Skeletal muscle tissue (tissue), 4 donors: Measurements from ENCODE around the gene B4GALT2. TPM values are rescaled to one million over a fixed set of nuclear protein-coding genes. Genes with fewer than 3 reads are reported as not detected.

Source experiments
- H3K27ac ChIP-seq: one replicate; pipeline ENCODE4 v1.7.0; 2013; ENCODE audit warnings: mild to moderate bottlenecking, low read depth, low read length, inconsistent platforms
- H3K27me3 ChIP-seq, 3 donors: one replicate each; pipeline ENCODE4 v1.7.0; 2013; ENCODE audit warnings: low read length in 3 of 3; ENCODE audit not compliant: control insufficient read depth in 3 of 3, insufficient read depth in 3 of 3
- H3K36me3 ChIP-seq, 3 donors: one replicate each; pipeline ENCODE4 v1.7.0; 2013; ENCODE audit warnings: low read length in 3 of 3; ENCODE audit not compliant: control insufficient read depth in 3 of 3, insufficient read depth in 3 of 3
- H3K4me1 ChIP-seq, 3 donors: one replicate each; pipeline ENCODE4 v1.7.0; 2013; ENCODE audit warnings: low read length in 3 of 3, mild to moderate bottlenecking in 3 of 3; ENCODE audit not compliant: control insufficient read depth in 3 of 3, insufficient read depth in 3 of 3
- H3K4me3 ChIP-seq, 3 donors: one replicate each; pipeline ENCODE4 v1.7.0; 2013; ENCODE audit warnings: low read length in 3 of 3
- H3K9ac ChIP-seq, 3 donors: one replicate each; pipeline ENCODE4 v1.7.0; 2013; ENCODE audit warnings: low read length in 3 of 3, mild to moderate bottlenecking in 3 of 3, moderate library complexity in 2 of 3, low read depth in 1 of 3
- H3K9me3 ChIP-seq, 3 donors: one replicate each; pipeline ENCODE4 v1.7.0; 2013; ENCODE audit warnings: low read length in 3 of 3; ENCODE audit not compliant: control insufficient read depth in 3 of 3
- total RNA-seq: library from RNA; depleted of rRNA; stranded (reverse); fragments of >200 nt; gene quantifications from one replicate; pipeline ENCODE4 v1.2.3, GENCODE V29; 2014
- donor health status: Osteomylitis.

The B4GALT2 gene
- total RNA-seq, 1 donor from 2014 or later, result 29.7 TPM

DNA sequence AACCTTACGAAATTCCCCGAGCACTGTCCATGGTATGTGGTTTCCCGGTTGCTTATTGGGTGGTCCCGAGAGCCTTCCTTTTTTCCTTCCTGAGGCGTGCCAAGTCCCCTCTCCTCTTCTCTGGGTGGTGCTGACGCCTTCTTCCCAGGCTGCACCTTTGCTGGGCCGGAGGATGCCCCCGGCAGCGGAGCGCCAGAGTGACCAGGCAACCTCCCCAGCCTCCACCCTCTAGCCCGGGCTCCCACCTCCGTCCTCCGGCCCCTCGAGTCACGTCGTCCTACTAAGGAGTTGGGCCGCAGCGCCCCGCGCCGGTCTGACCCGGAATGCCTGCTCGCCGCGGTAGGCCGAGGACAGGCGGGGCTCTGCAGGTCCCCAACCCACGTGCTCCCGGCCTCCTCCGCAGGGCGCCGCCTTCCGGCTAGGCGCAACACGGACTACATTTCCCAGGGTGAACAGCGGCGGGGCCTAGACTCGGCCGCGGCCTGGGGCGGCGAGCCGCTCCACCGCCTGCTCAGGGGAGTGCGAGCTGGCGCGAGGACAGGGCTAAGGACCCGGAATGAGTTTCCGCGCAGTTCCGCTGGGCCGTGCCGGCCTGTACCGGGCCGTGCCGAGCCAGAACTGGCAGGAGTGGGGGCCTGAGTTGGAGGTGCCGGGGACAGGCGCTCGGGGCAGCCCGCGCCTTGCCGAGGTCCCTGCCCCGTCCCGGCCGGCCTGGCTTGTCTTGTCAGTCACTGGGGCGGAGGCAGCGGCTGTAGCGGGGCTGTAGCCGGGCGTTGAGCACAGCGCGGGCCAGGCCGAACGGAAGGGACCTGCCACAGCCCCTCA lies 32.6 kb upstream of the B4GALT2 start, which contains the start of gene IPO13:
TSS of gene IPO13 (plus strand) at position 715 of the 825 bp plus-strand sequence. CDS start 651 bp downstream, outside the sequence.
- H3K4me1 ChIP-seq, result peaks cover 44 to 58% (median 53%) of the 10 kb centered on the region in 3 donors
- H3K27ac ChIP-seq, result peak within 1 kb of the TSS; percentile 100
- peak within 1 kb of the TSS; percentile 95 to 99 (median 96) for H3K4me3 ChIP-seq
- H3K9ac ChIP-seq, result peak within 1 kb of the TSS; percentile 100
- H3K36me3 ChIP-seq, result peaks cover 16 to 19% (median 16%) of the 10 kb centered on the region in 3 donors
- no peaks in the 10 kb centered on the region for H3K9me3 ChIP-seq
- no peaks in the 10 kb centered on the region for H3K27me3 ChIP-seq

GRCh38 chr1:43947061-43947873 lies 31.7 kb upstream of the B4GALT2 start:
- no peaks in the 10 kb centered on the region for H3K27me3 ChIP-seq
- H3K4me3 ChIP-seq, result peak overlapping the region; percentile 95 to 99 (median 96)
- peak overlapping the region; percentile 100 for H3K9ac ChIP-seq
- H3K4me1 ChIP-seq, result peaks cover 50 to 63% (median 58%) of the 10 kb centered on the region in 3 donors
- H3K9me3 ChIP-seq, result no peaks in the 10 kb centered on the region
- peaks cover 16 to 19% (median 16%) of the 10 kb centered on the region in 3 donors for H3K36me3 ChIP-seq
- H3K27ac ChIP-seq, result peak overlapping the region; percentile 100

- peaks cover 55 to 67% (median 59%) of the 10 kb centered on the region in 3 donors for H3K4me1 ChIP-seq
- H3K4me3 ChIP-seq, result peak overlapping the region; percentile 95 to 99 (median 96)
- no peaks in the 10 kb centered on the region for H3K27me3 ChIP-seq
- peak overlapping the region; percentile 100 for H3K27ac ChIP-seq
- peak overlapping the region; percentile 100 for H3K9ac ChIP-seq
- H3K36me3 ChIP-seq, result peaks cover 16 to 19% (median 16%) of the 10 kb centered on the region in 3 donors
- no peaks in the 10 kb centered on the region for H3K9me3 ChIP-seq
Observed at GRCh38 chr1:43947874-43948437, 31.1 kb upstream of the B4GALT2 start.

DNA sequence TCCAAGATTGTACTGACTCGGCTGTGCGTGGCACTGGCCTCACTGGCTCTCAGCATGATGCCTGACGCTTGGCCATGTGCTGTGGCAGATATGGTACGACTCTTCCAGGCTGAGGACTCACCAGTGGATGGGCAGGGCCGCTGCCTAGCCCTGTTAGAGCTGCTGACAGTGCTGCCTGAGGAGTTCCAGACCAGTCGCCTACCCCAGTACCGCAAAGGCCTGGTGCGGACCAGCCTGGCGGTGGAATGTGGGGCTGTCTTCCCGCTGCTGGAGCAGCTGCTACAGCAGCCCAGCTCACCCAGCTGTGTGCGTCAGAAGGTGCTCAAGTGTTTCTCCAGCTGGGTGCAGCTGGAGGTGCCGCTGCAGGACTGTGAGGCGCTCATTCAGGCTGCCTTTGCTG lies 29.3 kb upstream of the B4GALT2 start:
- H3K27ac ChIP-seq, result peak overlapping the region; percentile 100
- no peaks in the 10 kb centered on the region for H3K9me3 ChIP-seq
- peak overlapping the region in 1 of 3 donors; percentile 100 for H3K9ac ChIP-seq
- H3K36me3 ChIP-seq, result peaks cover 16 to 23% (median 20%) of the 10 kb centered on the region in 3 donors
- peak overlapping the region; percentile 35 to 96 (median 60) for H3K4me3 ChIP-seq
- no peaks in the 10 kb centered on the region for H3K27me3 ChIP-seq
- H3K4me1 ChIP-seq, result peaks cover 72 to 80% (median 72%) of the 10 kb centered on the region in 3 donors

GRCh38 chr1:43951021-43951985 lies 27.7 kb upstream of the B4GALT2 start:
- Histone ChIP-seq H3K4me3 (peak overlapping the region in 1 of 3 donors; percentile 4), H3K4me1 (peaks cover 70 to 75% (median 73%) of the 10 kb centered on the region in 3 donors), H3K36me3 (peaks cover 19 to 27% (median 23%) of the 10 kb centered on the region in 3 donors), H3K27ac (no peak overlapping the region), H3K9ac (peak overlapping the region in 2 of 3 donors; percentile 12 to 100), H3K27me3 (no peaks in the 10 kb centered on the region), H3K9me3 (no peaks in the 10 kb centered on the region)

GRCh38 chr1:43952731-43953346 lies 26.2 kb upstream of the B4GALT2 start:
- Histone ChIP-seq H3K36me3 (peaks cover 34 to 43% (median 39%) of the 10 kb centered on the region in 3 donors), H3K4me3 (peak overlapping the region in 2 of 3 donors; percentile 7 to 11), H3K27ac (no peak overlapping the region), H3K9ac (peak overlapping the region in 1 of 3 donors; percentile 69), H3K4me1 (peaks cover 62 to 80% (median 76%) of the 10 kb centered on the region in 3 donors), H3K27me3 (no peaks in the 10 kb centered on the region), H3K9me3 (no peaks in the 10 kb centered on the region)

- no peaks in the 10 kb centered on the region for H3K27me3 ChIP-seq
- H3K36me3 ChIP-seq, result peaks cover 40 to 48% (median 44%) of the 10 kb centered on the region in 3 donors
- H3K27ac ChIP-seq, result no peak overlapping the region
- no peaks in the 10 kb centered on the region for H3K9me3 ChIP-seq
- peak overlapping the region in 2 of 3 donors; percentile 2 to 69 for H3K9ac ChIP-seq
- peaks cover 60 to 78% (median 73%) of the 10 kb centered on the region in 3 donors for H3K4me1 ChIP-seq
- no peak overlapping the region for H3K4me3 ChIP-seq
Observed at GRCh38 chr1:43953361-43953760, 25.6 kb upstream of the B4GALT2 start.

DNA sequence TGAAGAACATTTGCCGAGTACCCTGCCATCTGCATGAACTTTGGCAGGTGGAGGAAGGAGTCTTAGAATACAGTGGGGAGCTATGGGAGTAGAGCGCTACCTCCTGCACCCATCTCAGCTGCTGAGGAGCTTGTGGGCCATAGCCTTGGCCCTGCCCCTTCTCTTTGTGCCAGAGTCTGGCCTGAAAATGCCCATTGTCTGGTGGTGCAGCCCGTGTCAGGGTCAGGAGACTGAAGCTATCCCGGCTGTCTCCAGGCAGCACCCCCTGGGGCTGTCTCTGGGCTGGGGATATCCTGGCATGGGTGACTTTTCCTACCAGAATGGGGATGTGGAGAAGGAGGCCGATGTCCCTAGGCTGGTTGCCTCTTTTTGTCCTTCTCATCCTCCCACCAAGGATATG lies 25.0 kb upstream of the B4GALT2 start:
- no peaks in the 10 kb centered on the region for H3K27me3 ChIP-seq
- peak overlapping the region in 1 of 3 donors; percentile 69 for H3K9ac ChIP-seq
- peaks cover 46 to 55% (median 51%) of the 10 kb centered on the region in 3 donors for H3K36me3 ChIP-seq
- no peak overlapping the region for H3K27ac ChIP-seq
- H3K9me3 ChIP-seq, result no peaks in the 10 kb centered on the region
- H3K4me1 ChIP-seq, result peaks cover 53 to 71% (median 66%) of the 10 kb centered on the region in 3 donors
- H3K4me3 ChIP-seq, result no peak overlapping the region
